Measurements from ENCODE around the gene BACE1. TPM values are rescaled to one million over a fixed set of nuclear protein-coding genes. Genes with fewer than 3 reads are reported as not detected.

The BACE1 gene
- total and polyA plus RNA-seq, 2 of the 13 experiments (the other 11 are each of a cell fraction or from before 2014, with no cell fraction given): 7.5 to 17.9 TPM

DNA sequence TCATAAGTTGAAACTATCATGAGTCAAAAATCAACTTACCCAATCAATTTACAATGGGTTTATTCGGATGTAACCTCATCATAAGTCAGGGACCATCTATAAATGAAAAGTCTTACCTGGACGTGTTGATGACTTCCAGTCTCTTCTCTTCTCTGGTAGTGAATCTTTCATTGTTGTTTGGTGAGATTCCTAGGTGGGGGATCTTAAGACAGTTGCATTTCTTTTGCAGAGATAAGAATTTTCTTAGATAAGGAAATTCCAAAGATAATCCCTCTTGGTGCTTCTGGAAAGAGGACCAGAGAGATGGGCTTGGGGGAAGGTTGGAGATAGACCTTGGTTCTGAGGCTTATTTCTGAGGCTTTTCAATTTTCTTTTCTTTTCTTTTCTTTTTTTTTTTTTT lies 46.2 kb downstream of the BACE1 start (continued):
- TF ChIP-seq, protein P1, sequence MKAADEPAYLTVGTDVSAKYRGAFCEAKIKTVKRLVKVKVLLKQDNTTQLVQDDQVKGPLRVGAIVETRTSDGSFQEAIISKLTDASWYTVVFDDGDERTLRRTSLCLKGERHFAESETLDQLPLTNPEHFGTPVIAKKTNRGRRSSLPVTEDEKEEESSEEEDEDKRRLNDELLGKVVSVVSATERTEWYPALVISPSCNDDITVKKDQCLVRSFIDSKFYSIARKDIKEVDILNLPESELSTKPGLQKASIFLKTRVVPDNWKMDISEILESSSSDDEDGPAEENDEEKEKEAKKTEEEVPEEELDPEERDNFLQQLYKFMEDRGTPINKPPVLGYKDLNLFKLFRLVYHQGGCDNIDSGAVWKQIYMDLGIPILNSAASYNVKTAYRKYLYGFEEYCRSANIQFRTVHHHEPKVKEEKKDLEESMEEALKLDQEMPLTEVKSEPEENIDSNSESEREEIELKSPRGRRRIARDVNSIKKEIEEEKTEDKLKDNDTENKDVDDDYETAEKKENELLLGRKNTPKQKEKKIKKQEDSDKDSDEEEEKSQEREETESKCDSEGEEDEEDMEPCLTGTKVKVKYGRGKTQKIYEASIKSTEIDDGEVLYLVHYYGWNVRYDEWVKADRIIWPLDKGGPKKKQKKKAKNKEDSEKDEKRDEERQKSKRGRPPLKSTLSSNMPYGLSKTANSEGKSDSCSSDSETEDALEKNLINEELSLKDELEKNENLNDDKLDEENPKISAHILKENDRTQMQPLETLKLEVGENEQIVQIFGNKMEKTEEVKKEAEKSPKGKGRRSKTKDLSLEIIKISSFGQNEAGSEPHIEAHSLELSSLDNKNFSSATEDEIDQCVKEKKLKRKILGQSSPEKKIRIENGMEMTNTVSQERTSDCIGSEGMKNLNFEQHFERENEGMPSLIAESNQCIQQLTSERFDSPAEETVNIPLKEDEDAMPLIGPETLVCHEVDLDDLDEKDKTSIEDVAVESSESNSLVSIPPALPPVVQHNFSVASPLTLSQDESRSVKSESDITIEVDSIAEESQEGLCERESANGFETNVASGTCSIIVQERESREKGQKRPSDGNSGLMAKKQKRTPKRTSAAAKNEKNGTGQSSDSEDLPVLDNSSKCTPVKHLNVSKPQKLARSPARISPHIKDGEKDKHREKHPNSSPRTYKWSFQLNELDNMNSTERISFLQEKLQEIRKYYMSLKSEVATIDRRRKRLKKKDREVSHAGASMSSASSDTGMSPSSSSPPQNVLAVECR (CRISPR knock-in tag; IDR thresholded peaks at IDR 0.05; ENCODE audit: borderline replicate concordance): no peak
- TF ChIP-seq ZNF891 (CRISPR knock-in tag; IDR thresholded peaks at IDR 0.05) (no peak), NFE2 (CRISPR knock-in tag; IDR thresholded peaks at IDR 0.05) (no peak), ZNF501 (CRISPR knock-in tag; IDR thresholded peaks at IDR 0.05) (no peak), DR1 (CRISPR knock-in tag; IDR thresholded peaks at IDR 0.05) (no peak), ZNF354B (CRISPR knock-in tag; IDR thresholded peaks at IDR 0.05) (no peak), FOXJ3 (CRISPR knock-in tag; IDR thresholded peaks at IDR 0.05; ENCODE audit: borderline replicate concordance) (no peak), ZNF512B (CRISPR knock-in tag; IDR thresholded peaks at IDR 0.05; ENCODE audit: borderline replicate concordance) (no peak), BRCA1 (CRISPR knock-in tag; IDR thresholded peaks at IDR 0.05) (no peak), ELF1 (CRISPR knock-in tag; IDR thresholded peaks at IDR 0.05) (no peak)
- TF ChIP-seq, protein P2, sequence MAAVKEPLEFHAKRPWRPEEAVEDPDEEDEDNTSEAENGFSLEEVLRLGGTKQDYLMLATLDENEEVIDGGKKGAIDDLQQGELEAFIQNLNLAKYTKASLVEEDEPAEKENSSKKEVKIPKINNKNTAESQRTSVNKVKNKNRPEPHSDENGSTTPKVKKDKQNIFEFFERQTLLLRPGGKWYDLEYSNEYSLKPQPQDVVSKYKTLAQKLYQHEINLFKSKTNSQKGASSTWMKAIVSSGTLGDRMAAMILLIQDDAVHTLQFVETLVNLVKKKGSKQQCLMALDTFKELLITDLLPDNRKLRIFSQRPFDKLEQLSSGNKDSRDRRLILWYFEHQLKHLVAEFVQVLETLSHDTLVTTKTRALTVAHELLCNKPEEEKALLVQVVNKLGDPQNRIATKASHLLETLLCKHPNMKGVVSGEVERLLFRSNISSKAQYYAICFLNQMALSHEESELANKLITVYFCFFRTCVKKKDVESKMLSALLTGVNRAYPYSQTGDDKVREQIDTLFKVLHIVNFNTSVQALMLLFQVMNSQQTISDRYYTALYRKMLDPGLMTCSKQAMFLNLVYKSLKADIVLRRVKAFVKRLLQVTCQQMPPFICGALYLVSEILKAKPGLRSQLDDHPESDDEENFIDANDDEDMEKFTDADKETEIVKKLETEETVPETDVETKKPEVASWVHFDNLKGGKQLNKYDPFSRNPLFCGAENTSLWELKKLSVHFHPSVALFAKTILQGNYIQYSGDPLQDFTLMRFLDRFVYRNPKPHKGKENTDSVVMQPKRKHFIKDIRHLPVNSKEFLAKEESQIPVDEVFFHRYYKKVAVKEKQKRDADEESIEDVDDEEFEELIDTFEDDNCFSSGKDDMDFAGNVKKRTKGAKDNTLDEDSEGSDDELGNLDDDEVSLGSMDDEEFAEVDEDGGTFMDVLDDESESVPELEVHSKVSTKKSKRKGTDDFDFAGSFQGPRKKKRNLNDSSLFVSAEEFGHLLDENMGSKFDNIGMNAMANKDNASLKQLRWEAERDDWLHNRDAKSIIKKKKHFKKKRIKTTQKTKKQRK (IDR thresholded peaks at IDR 0.05; ENCODE audit: low read length): no peak
